ENCODE data around the gene ELP1. TPM values are rescaled to one million over a fixed set of nuclear protein-coding genes. Genes with fewer than 3 reads are reported as not detected.
"Not testable (repeated sequence)": the region's sequence is repeated elsewhere in the genome, so short reads cannot be mapped to it uniquely, and the experiment has no call there.

The ELP1 gene
- total RNA-seq, 1 donor from 2014 or later, result 46.6 TPM

- Mint-ChIP-seq H3K9me3 (ENCODE audit: low read depth) (no peaks in the 10 kb centered on the region), H3K36me3 (ENCODE audit: insufficient read depth) (peaks cover 20% of the 10 kb centered on the region), H3K27me3 (no peaks in the 10 kb centered on the region), H3K4me3 (ENCODE audit: low read depth) (no peak overlapping the region), H3K4me1 (ENCODE audit: low read depth) (no peaks in the 10 kb centered on the region), H3K27ac (no peak overlapping the region)
- no peak for TF ChIP-seq CTCF (IDR thresholded peaks at IDR 0.05; ENCODE audit: unreplicated experiment)
- no peak for DNase-seq (ENCODE audit: low spot score, unreplicated experiment)
These were observed 9.5 kb downstream of the ELP1 start for GRCh38 chr9:108924466-108924865.

- no peak for TF ChIP-seq CTCF (IDR thresholded peaks at IDR 0.05; ENCODE audit: unreplicated experiment)
- Mint-ChIP-seq H3K4me1 (ENCODE audit: low read depth) (no peaks in the 10 kb centered on the region), H3K9me3 (ENCODE audit: low read depth) (no peaks in the 10 kb centered on the region), H3K27me3 (no peaks in the 10 kb centered on the region), H3K4me3 (ENCODE audit: low read depth) (no peak overlapping the region), H3K36me3 (ENCODE audit: insufficient read depth) (peaks cover 20% of the 10 kb centered on the region), H3K27ac (no peak overlapping the region)
- DNase-seq (ENCODE audit: low spot score, unreplicated experiment), result no peak
These were observed 12.7 kb downstream of the ELP1 start for GRCh38 chr9:108921200-108921599.

GRCh38 chr9:108920401-108920800 is 13.5 kb downstream of the ELP1 start:
- not testable (repeated sequence) for DNase-seq (ENCODE audit: low spot score, unreplicated experiment); H3K4me1 Mint-ChIP-seq (ENCODE audit: low read depth); H3K27ac Mint-ChIP-seq; H3K27me3 Mint-ChIP-seq; H3K9me3 Mint-ChIP-seq (ENCODE audit: low read depth); H3K4me3 Mint-ChIP-seq (ENCODE audit: low read depth)
- peaks cover 20% of the 10 kb centered on the region for H3K36me3 Mint-ChIP-seq (ENCODE audit: insufficient read depth)

GRCh38 chr9:108919517-108919916 is 14.4 kb downstream of the ELP1 start:
- Mint-ChIP-seq H3K4me3 (ENCODE audit: low read depth) (no peak overlapping the region), H3K36me3 (ENCODE audit: insufficient read depth) (peaks cover 14% of the 10 kb centered on the region), H3K4me1 (ENCODE audit: low read depth) (no peaks in the 10 kb centered on the region), H3K27me3 (no peaks in the 10 kb centered on the region), H3K9me3 (ENCODE audit: low read depth) (no peaks in the 10 kb centered on the region), H3K27ac (no peak overlapping the region)
- no peak for DNase-seq (ENCODE audit: low spot score, unreplicated experiment)
- no peak for TF ChIP-seq CTCF (IDR thresholded peaks at IDR 0.05; ENCODE audit: unreplicated experiment)

GRCh38 chr9:108913391-108913790 is 20.5 kb downstream of the ELP1 start:
- H3K36me3 Mint-ChIP-seq (ENCODE audit: insufficient read depth), result peaks cover 36% of the 10 kb centered on the region
- no peaks in the 10 kb centered on the region for H3K4me1 Mint-ChIP-seq (ENCODE audit: low read depth)
- no peaks in the 10 kb centered on the region for H3K27me3 Mint-ChIP-seq
- H3K9me3 Mint-ChIP-seq (ENCODE audit: low read depth), result no peaks in the 10 kb centered on the region
- DNase-seq (ENCODE audit: low spot score, unreplicated experiment), result no peak
- no peak for TF ChIP-seq CTCF (IDR thresholded peaks at IDR 0.05; ENCODE audit: unreplicated experiment)
- H3K4me3 Mint-ChIP-seq (ENCODE audit: low read depth), result no peak overlapping the region
- H3K27ac Mint-ChIP-seq, result no peak overlapping the region

- Mint-ChIP-seq H3K27ac (no peak overlapping the region), H3K36me3 (ENCODE audit: insufficient read depth) (peaks cover 37% of the 10 kb centered on the region), H3K4me1 (ENCODE audit: low read depth) (no peaks in the 10 kb centered on the region), H3K9me3 (ENCODE audit: low read depth) (no peaks in the 10 kb centered on the region), H3K27me3 (no peaks in the 10 kb centered on the region), H3K4me3 (ENCODE audit: low read depth) (no peak overlapping the region)
- TF ChIP-seq CTCF (IDR thresholded peaks at IDR 0.05; ENCODE audit: unreplicated experiment), result no peak
- DNase-seq (ENCODE audit: low spot score, unreplicated experiment), result no peak
These were observed 22.1 kb downstream of the ELP1 start for GRCh38 chr9:108911820-108912219.

Measured in progenitor cell of endocrine pancreas (in vitro differentiated cells).